Left kidney (tissue), 2 donors: ENCODE results near the gene CNIH3. TPM values are rescaled to one million over a fixed set of nuclear protein-coding genes. Genes with fewer than 3 reads are reported as not detected.
"Not testable (repeated sequence)": the region's sequence is repeated elsewhere in the genome, so short reads cannot be mapped to it uniquely, and the experiment has no call there.

Experiments used
- DNase-seq: peaks from one replicate; pipeline ENCODE4 v3.0.0-alpha.2; 2013
- polyA plus RNA-seq: library from polyadenylated mRNA; unstranded; fragments of 120-200 nt; gene quantifications from one replicate; pipeline ENCODE4 v1.2.1, GENCODE V29; 2013; ENCODE audit not compliant: insufficient read length

The CNIH3 gene
- polyA plus RNA-seq, 1 donor, result 10.5 TPM

DNA sequence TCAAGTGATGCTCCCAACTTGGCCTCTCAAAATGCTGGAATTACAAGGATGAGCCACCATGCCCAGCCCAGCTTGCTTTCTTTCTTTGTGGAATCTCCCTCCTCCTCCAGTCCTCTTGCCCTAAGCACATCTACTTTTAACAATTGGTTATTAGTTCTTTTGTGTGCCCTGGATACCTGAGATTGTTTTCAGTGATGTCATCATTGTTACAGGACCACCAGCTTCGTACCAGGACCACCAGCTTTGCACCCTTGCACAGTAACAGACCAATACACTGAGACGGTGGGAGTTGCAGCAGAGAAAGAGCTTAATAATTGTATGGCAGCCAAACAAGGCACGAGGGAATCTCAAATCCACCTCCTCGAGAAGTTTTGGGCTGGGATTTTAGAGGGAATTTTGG lies 71.3 kb downstream of the CNIH3 start:
- no peak for DNase-seq

DNA sequence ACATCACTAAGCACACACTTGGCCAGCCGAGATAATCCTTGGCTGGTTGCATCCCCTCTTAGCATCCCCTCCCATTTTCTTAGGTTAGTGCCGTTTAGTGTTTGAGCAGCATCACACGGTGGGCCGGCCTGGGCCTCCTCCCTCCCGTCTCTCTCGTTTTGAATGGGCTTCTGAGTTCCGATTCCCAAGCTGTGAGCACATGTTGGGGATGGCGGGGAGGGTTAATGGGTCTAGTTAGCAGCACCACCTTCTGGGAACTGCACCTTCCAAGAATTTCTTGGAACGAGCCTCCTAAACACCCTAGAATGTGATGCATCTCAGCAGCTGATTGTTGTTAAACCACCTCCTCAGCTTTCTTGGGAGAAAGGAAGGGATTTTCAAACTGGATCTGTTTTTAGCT lies 73.3 kb downstream of the CNIH3 start:
- no peak for DNase-seq

DNA sequence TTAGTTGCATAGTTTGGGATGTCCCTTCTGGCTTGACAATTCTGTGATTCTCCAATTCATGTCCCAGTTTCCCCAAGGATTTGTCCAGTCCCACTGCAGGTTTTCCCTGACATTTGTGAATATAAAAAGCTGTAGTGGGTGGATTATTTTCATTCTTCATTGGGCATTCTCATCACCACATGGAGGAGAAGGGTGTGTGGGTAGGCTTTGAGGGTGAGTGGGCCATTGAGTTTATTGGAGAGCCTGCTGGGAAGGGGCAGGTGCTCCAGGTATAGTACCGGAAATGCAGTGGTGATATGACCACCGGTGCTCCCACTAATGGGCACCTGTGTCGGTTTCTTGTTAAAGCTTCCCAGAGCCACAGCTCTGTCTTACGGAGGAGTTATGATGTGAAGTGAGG lies 74.5 kb downstream of the CNIH3 start:
- no peak for DNase-seq

DNA sequence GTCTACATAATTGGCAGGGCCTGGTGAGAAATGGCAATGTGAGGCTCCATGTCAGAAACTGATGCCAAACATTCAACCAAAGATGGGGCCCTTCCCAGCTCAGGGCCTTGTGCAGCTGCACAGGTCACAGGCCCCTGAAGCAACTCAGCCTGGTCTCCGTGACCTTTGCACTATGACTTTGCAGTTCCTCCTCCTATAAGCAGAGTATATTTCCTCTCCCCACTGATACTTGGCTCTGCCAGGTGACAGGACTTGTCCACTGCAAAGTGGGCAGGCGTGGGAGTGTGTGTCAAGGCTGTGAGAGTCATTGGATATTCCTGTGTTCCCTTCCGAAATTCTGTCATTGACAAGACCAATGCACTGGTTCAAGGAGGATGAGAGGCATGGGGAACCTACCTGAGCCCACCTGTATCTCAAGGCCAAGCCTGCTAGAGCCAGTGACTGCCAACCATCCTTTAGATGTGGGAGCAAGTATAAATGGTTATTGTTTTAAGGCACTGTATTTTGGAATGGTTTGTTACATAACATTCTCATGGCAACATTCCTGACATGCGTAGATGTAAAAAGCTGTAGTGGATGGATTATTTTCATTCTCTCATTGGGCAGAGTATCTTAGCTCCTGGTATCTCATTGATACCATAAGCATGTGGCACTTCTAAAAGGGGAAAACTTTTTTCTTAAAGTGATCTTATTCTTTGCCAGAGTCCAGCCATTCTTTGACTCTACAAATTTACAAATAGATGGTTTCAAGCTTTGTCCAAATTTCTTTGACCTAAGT lies 75.2 kb downstream of the CNIH3 start:
- DNase-seq, result no peak

DNA sequence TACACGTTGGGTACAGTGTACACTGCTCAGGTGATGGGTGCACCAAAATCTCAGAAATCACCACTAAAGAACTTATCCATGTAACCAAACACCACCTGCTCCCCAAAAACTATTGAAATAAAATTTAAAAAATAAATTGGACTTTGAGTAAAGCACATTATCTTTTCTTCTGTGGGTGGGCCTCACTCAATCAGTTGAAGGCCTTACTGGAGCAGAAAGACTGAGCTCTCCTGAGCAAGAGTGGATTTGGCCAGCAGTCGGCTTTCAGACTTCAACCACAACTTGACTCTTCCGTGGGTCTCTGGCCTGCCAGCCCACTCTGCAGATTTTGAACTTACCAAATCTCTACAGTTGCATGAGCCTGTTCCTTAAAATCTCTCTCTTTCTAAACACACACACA lies 78.9 kb downstream of the CNIH3 start:
- no peak for DNase-seq

DNA sequence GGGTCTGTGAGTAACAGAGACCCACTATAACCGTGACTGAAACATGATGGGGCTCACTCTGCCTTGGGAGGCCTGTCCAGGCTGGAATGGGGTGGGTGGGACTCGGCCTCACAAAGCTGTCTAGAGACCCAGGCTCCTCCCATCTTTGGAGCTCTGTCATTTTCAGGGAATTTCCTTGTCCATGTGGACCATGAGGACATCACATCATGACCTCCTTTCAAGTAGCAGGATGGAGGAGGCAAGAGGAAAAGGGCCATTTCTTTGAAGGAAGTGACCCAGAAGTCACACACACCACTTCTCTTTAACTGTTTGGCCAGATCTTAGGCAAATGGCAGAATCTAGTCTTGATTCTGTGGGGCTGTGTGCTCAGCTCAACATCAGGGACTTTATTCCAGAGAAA lies 79.9 kb downstream of the CNIH3 start:
- DNase-seq, result no peak

DNA sequence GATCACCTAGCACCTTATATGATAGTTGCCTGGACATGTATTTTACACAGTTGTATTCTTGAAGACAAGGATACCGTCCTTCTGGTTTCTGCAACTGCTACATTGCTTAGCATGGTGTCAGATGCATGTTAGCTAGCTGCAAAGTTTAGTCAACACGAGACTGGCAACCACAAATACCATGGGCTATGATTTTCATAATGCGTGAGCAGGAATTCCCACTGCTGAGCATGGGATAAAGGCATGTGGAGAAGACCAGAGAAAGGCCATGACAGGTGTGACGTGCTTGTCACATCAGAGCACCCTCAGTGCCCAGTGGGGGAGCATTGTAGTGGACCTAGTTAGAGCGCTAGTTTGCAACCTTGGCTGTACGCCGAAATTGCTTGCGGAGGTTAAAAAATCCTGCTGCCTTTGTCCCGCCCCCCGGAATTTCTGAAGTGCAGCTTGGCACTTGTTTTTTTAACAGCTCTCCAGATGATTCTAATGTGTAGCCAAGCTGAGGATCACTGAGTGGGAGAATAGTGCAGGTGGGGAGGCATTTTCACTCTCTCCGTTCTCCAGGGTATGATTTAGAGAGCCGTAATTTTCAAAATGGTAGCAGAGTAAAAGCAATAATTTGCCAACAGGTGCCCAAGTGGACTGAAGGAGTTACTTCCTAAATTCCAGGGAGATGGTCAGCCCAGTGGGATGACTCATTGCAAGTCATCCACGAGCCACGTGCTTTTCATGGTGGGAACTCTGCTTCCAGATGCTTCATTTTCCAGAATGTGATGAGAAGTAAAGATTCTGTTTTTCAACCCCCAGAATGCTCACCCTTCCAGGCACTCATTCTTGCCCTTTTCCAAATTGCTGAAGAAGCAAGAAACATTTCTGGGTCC lies 81.0 kb downstream of the CNIH3 start:
- no peak for DNase-seq

DNA sequence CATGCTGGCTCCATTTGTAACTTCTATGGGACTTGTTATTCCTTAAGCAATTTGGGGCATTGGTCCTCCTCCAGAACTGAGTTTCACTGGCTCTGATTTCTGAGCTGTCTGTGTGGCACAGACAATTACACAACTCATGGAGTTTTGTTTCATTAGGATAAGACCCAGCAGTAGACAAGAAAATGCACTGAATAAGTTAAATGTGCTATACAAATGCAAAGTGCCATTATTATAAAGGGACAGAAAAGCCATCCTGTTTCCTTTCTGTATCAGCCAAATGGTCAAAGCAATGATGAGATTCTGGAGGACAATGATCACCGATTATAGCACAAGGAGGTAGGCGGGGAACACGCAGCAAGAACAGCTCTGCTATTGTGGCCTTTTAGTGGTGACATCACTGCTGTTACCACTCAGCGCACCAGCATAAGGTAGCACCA lies 81.9 kb downstream of the CNIH3 start:
- DNase-seq, result no peak

DNA sequence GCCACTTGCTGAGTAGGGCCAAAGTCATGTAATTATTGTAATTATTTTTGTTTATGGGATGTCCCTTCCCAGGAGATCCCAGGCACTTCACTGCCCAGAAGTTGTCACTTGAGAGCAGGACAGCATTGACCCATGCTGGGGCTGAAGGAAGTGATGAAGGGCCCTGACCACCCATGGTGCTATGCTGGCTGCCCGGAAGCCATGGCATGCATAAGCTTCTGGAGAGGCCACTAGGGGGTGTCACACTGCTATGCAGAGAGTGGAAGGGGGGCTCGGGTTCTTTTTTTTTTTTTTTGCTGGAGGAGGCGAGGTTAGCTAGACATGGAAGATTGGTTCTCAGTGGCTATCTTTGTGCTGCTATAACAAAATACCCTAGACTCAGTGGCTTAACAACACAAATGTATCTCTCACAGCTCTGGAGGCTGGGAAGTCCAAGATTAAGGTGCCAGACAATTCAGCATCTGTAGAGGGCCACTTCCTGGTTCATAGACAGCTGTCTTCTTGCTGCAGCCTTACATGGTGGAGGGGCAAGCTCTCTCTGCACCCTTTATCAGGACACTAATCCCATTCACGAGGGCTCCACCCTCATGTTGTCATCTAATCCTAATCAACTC lies 84.9 kb downstream of the CNIH3 start:
- no peak for DNase-seq

DNA sequence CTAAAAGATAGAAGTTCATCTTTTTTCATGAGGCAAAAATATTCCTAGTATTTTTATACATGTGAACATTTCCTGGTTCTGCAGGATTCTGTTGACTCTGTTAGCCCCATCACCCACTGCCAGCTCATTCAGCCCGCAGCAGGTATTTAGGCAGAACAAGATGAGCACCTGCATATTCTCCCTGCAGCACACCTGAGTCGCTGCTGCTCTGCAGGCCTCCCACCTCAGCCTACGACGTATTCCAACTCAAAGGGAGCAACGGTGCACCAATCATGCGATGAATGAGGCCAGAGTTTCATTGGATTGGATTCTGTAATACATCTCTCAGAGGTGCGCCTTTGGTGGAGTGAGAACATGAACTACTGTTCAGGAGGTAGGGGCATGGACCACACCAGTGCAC lies 87.6 kb downstream of the CNIH3 start:
- DNase-seq, result no peak

DNA sequence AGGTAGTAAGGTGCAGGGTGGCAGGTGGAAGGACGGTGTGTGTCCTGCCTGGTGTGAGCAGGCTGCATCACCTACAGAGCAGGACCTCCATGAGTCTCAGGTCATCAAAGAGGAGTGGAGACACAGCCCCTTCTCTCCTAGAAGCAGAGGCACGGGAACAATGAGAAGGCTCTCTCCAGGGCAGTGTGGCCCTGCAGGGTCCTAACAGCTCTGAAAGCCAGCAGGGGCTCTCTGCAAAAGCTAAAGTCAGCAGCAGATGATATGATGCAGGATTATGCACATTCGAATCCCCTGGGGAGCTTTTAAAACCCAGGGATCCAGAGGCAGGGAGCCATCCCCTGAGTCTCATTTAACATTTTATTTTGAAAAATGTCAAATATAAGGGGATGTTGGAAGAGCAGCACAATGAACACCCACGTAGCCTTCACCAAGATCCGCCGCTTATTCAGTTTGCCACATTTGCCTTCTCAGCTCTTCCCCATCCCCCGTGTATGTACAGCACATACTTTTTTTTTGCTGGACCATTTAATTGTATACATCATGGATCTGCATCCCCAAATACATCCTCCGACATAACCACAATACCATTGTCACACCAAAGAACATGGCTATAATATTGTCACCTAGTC lies 88.1 kb downstream of the CNIH3 start:
- DNase-seq, result no peak

DNA sequence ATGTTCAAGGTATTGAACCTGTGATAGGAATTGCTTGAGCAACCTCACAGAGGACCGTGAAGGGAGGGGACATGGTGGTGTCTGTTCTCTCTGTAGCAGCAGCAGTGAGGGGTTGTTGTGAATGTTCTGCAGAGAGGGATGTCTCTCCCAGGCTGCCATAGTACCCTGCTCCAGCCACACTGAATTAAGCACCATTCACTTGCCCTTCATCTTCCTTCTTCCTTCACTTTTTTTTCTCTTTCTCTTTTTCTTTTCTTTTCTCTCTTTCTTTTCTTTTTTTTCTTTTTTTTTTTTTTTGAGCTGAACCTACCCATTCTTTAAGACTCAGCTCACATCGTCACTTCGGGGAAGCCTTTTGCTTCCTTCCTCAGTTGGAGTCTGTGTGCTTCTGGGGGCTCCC lies 89.5 kb downstream of the CNIH3 start:
- no peak for DNase-seq

DNA sequence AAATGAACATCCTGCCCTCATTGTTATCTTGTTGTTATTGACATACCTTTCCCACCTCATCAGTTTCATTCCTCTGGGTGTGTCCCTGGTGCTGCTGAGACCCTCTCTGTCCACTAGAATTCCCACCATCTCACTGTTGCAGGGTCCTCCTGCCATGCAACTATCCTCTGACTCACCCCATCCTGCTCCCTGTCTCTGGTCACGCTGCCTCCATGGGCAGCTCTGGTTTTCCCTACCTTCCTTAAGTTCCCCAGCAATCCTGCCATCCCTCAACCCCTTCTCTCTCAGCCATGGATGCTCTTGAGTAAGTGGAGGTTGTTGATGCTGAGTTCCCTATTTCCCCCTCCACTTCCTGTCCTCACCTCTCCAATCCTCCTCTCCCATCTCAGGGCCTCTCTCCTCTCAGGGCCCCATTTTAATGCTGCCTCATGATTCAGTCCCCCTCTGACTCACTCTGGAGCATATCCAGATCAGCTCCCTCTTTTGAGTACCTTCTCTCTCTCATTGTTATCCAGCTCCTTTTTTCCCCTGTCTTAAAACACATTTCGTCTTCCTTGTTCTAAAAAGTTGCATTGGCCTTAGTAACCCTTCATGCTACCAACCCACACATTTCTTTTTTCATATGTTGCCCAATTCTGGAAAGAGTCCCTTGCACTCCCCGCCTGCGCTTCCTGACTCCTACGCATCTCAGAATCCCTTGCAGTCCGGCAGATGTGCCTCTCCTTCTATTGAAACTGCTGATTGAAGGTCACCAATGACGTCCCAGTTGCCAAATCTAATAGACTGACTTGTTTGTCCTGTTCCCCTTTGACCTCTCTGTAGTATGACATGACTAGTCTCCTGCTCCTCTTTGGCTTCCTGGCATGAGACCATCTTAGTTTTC lies 92.0 kb downstream of the CNIH3 start:
- no peak for DNase-seq

DNA sequence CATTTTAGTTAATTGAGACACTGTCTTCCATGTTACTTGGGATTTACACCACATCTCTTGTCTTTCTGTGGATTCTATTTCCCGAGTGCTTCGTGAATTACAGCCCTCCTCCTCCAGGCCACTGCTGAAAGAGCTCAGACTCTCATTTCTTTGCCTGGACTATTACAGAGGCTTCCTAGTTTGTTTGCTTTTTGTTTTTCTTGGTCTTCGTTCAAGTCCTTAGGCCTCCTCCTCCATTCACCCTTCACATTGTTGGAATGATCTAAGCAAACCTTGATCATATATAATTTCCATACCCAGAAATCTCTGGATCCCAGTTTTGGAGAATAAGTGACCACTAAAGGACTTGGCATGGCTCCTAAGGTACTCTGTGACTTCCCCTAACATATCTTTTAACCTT lies 94.1 kb downstream of the CNIH3 start:
- DNase-seq, result no peak

DNA sequence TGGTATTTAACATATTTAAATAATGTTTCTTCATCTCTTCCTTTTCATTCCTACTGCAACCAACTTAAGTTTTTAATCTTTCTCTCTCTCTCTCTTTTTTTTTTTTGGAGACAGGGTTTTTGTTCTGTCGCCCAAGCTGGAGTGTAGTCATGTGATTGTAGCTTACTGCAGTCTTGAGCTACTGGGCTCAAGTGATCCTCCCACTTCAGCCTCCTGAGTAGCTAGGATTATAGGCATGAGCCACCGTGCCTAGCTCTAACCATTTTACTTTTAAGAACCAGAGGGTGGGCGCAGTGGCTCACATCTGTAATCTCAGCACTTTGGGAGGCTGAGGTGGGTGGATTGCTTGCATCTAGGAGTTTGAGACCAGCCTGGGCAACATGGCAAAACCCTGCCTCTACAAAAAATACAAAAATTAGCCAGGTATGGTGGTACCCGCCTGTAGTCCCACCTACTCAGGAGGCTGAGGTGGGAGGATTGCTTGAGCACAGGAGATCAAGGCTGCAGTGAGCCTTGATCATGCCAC lies 95.2 kb downstream of the CNIH3 start:
- DNase-seq, result not testable (repeated sequence)

DNA sequence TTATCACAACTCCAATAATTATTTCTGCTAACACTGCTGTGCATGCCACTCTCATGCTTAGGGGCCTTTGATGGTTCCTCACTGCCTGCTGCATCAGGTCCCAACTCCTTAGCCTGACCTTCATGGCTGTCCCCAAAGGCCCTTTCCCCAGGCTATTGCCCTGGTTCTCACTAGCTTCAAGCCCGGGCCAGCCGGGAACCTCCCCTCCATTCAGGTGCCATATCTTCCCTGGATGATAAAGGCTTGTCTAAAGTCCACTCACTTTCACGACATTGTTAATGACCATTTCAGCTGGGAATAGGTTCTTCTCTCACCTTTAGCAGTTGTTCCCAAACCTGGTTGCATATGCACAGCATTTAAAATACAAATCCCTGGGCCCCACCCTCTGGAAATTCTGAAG lies 95.8 kb downstream of the CNIH3 start:
- DNase-seq, result no peak

DNA sequence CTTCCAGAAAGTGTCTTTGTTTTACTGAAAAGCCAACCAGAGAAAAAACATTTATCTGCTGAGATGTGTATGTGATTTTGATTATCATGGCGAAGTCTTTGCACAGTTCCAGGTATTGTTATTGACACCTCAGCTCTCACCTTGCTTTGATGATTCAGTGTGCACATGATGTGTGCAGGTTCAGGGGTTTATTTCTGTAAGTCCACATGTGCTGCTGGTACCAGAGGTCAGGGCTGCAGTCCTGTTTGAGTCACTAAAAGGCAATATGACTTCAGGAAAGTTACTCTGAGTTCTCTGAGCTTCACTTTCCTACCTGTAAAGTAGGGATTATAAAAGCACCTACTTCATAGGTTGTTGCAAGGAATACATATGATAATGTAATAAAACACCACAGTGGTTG lies 97.1 kb downstream of the CNIH3 start:
- DNase-seq, result no peak

DNA sequence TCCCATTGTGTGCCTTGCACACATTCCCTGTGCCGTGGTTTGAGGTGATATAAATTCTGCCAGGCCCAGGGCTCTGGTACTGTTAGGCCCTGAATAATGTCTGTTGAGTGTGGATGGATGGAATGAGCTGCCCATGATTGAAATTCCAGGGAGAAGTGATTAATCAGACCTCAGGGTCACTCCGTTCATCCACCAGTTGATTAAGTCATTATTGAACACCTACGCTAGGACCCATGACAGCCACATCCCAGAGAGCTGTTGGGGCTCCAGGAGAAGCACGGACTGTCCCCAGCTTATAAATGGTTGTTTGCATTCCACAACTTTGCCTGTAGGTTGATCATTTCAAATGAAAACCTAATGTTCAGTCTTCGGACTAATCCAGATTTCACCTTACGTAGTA lies 98.4 kb downstream of the CNIH3 start:
- DNase-seq, result no peak

DNA sequence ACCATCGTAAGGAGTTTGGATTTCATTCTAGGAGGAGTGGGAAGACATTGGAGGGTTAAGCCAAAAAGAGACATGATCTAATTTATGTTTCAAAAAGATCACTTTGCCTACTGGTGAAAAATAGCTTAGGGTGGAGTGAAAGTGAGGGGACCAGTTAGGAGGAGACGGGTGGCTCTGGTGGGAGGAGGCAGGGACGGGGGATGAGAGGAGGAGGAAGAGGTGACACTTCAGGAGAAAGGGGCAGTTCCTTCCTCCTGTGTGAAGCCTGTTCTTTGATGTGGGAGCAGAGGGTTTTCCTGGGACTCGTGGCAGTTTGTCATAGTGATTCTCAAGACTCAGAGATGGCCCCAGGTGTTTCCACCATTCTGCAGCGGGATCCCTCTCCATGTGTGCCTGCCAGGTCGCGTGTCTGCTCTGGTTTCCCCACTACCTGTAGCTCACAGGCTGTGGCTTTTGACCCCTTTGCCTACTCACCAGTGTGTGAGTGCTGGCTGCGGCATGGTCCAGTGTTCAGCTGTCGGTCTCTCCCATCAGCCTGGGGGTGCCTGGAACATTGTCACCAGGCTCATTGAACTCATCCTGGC lies 102.4 kb downstream of the CNIH3 start:
- no peak for DNase-seq

DNA sequence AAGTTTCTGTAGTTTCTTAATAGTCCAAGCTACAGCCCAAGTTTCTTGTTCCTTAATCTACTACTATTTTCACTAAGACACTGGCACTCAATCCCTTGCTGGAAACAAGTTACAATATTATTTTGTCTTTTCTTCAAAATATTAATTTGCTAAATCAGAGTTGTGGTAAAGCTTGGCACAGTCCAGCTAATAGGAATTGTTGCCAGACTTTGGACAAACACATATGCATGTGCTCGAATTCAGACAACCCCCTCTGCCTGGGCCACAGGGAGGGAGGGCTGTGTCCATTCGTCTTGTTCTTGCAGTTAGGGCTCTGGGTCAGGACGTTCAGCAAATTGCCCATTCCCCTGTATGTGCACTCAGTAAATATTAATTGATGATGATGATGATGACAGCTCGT lies 103.6 kb downstream of the CNIH3 start:
- no peak for DNase-seq

DNA sequence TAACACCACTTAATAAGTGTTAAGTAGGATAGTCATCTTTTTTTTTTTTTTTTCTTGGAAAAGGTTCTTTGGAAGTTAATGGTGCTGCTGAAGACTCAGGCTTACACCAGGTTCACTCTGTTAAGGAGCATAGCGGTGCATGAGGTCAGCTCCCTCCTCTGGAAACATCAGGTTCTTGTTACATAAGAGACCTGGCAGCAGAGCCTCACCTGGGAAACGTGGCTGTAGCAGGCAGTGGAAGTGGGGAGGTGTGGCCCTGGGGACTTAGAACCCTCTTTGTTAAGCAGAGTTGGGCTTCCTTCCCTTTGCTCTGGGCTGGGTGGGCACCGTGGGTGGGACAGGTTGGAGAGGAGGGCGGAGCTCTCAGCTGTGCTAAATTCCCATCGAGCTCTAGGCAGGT lies 104.1 kb downstream of the CNIH3 start:
- no peak for DNase-seq
